NOMO-1 treated with DMSO at 0.1 percent for 48 hours (cell line): ENCODE measurements around the gene DOP1A.
A peak's percentile ranks its signal among the peaks of the same experiment; 100 is the strongest.

Source experiments
- DNase-seq: peaks from one replicate; lab custom pipeline; 2025; ENCODE audit not compliant: unreplicated experiment; lab: John Stamatoyannopoulos, UW

DOP1A gene, protein sequence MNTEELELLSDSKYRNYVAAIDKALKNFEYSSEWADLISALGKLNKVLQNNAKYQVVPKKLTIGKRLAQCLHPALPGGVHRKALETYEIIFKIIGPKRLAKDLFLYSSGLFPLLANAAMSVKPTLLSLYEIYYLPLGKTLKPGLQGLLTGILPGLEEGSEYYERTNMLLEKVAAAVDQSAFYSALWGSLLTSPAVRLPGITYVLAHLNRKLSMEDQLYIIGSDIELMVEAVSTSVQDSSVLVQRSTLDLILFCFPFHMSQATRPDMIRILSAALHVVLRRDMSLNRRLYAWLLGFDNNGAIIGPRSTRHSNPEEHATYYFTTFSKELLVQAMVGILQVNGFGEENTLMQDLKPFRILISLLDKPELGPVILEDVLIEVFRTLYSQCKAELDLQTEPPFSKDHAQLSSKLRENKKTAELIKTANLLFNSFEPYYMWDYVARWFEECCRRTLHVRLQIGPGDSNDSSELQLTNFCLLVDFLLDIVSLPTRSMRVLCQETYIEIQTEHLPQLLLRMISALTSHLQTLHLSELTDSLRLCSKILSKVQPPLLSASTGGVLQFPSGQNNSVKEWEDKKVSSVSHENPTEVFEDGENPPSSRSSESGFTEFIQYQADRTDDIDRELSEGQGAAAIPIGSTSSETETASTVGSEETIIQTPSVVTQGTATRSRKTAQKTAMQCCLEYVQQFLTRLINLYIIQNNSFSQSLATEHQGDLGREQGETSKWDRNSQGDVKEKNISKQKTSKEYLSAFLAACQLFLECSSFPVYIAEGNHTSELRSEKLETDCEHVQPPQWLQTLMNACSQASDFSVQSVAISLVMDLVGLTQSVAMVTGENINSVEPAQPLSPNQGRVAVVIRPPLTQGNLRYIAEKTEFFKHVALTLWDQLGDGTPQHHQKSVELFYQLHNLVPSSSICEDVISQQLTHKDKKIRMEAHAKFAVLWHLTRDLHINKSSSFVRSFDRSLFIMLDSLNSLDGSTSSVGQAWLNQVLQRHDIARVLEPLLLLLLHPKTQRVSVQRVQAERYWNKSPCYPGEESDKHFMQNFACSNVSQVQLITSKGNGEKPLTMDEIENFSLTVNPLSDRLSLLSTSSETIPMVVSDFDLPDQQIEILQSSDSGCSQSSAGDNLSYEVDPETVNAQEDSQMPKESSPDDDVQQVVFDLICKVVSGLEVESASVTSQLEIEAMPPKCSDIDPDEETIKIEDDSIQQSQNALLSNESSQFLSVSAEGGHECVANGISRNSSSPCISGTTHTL (N-terminal part only)

GRCh38 chr6:83067448-83068439, at the start of gene DOP1A:
Gene DOP1A, plus strand, starts transcription at chr6:83067671. Its CDS starts 29,307 bp downstream, at chr6:83096978.
- peak; percentile 96 for DNase-seq

DNA sequence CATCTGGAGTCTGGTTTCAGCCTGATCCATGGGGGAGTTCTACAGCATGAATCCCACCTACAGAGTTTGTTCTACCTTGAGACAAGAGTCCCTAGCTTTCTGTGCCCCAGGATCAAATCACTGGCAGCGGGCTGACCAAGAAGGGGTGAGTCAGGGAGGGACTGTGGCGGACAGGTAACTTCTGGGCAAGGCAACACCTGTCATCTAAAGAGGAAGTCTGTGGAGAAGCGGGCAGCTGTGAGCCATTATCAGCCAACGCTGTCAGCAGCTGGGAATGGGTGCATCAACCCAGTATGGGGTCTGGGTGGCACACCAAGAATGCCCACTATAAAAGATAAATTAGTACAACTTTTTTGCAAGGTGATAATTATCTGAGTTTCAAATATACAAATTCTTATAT, 47.7 kb upstream of the DOP1A start:
- DNase-seq: no peak

GRCh38 chr6:83031689-83032088, 35.8 kb upstream of the DOP1A start:
- no peak for DNase-seq

- no peak for DNase-seq
Measured at GRCh38 chr6:83038246-83038645, 29.2 kb upstream of the DOP1A start.

DNA sequence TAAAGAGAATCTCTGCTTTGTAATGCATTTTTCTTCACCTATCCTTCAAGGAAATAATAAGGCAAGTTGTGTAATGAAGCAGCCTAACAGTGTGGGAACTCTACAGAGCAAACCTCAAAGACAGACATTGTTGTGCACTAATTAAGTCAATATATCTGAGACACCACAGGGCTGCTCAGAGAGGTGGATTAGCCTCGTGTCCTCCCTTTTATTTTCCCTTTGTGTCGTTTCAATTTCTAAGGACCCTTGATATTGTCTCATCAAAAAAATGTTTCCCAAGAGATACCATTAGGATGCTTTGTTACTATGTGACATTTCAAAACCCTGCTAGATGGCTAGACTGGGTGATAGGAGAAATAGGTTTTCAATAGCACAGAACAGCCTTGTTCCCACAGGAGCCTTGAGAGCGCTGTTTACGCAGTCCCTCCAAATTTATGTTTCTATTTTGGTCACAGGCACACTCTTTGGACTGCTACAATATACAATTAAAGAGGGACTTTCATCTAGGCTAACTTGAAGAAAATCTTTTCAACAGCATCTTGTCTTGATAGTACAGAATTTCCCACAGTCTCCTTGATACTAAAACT, 24.9 kb upstream of the DOP1A start:
- DNase-seq: no peak

DNA sequence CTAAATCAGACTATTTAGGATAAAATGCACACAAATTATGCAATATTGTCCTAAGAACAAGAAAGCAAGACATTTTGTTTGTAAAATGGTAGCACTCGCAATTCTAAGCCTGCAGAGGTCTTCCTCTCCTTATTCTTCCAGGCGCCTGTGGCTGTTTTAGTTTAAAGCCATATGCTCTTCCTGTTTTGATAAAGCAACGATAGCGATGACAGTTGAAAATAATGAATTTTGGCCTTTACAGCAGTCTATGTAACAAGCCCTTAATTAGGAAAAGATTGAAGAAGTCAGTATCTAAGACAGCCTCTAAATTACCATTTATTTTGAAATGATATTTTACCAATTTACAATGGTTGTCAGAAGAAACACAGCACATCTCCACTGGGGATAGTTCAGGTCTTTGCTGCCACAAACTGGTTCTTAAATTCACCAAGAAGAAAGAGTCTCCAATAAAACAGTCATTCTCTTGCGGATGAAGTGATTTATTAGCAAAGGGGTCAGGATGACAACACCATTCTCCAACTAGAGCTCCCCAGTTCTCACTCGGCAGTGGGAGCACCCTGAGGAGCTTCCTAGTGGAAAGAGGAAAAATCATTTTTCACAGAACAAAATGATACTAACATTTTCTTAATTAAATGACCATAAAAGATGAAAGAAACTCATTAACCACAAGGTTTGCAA, 23.2 kb upstream of the DOP1A start:
- DNase-seq: no peak

DNA sequence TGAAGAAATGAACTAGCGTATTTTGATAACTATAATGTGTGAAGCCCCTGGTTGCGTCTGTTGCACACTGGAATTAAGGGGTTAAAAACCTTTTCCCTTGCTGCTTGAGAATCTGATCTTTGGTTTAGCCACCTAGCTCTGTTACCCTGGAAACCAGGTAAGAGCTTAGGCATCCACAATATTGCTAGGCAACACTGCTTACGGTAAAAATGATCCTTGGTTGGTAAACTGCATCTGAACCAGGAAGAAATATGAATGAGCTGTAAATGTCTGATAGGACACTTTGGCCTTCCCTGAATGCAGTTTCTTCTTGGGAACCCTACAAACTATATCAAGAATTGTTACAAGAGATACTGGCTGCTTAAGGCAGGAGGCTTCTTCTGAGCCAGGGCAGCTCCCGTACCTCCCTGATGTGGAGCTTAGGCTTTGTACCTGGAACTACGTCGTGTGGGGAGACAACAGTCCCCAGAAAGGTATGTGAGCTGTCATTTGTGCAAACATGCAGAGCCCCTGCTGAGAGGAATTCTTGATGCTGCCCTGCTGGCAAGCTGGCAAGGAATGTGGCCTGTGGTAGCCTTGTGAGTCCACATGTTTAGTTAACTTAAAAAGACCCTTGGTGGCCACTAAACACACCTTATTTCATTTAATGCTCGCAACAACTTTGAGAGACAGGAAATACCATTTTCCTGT, 20.3 kb upstream of the DOP1A start:
- no peak for DNase-seq

DNA sequence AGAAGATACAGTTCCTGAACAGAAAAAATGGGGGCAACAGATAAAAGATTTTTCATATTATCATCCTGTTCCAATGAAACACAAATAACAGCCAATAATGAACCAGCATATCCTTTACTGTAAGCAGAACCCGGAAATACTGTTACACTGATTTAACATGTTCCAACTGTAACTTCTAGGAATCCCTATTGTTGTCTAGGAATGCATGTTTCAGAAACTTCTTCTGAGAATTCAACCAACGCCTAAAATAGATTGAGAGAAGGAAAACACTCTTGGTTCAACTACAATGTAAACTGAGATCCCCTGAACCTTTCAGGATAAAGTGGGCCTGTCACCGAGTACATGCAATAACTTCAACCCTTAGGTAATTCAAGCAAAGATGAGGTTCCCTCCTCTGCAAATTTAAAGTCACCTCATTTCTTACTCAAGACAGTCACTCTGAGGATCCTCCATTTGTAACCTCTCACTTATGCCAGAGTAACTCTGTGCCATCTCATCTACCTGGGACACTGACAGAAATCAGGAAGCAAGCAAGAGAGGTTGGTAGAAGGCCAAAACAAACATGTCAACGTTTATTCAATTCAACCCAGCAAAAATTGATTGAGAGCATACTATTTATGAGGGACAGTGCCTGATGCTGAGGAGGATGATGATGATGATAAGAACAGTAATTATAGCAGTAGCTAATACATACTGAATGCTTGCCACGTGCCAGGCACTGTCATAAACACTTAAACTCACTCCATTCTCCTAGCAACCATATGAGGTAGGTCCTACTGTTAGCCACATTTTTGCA, 15.9 kb upstream of the DOP1A start:
- DNase-seq: no peak

DNA sequence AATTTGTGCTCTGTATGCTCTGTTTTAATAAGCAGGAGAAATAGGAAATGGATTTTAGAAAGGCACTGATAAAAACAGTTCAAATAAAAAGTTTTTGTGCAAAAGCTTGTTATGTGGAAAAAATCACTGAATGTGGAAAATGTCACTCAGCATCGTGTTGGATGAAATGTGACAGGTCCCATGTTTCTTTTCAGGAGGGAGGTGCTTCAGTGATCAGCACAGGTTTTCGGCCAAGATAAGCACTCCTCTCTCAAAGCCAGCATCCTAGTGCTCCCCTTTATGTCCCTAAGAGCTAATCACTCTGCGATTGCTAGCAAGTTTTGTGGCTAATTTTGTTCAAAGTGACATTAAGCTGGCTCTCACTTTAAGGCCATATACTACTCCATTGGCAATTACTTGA, 13.8 kb upstream of the DOP1A start:
- DNase-seq: no peak

- peak; percentile 14 for DNase-seq
Measured at GRCh38 chr6:83055366-83055964, 12.0 kb upstream of the DOP1A start.

DNA sequence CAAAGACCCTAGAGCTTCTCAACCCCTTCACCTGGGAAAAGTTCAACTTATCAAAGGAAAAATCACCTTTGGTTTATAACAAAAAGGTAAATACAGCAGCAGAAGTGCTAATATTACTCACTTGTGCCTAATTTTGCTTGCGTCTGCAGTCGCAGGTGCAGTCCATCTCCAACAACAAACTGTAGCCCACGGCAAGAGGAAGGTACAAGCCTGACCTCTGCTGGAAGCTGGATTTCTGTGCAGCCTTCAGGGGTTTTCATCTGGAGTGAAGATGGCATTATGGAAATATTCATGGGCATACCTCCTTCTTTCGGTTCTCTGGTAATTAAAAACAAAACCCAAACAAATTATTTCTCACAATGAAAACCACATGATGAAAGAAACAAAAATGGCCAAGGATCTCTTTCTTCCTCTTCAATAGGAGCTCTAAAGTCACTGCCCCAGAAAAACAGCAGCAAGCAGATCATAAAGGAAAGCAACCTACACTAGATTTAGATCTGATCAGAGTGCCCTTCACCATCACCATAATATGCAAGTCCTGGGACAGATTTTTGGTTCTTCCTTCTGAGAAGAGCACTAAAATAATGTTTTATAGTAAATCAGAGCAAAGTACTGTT, 9.7 kb upstream of the DOP1A start:
- DNase-seq: peak; percentile 16

GRCh38 chr6:83061190-83061589, 6.3 kb upstream of the DOP1A start:
- DNase-seq: no peak

- no peak for DNase-seq
Measured at GRCh38 chr6:83062225-83062624, 5.2 kb upstream of the DOP1A start.

DNA sequence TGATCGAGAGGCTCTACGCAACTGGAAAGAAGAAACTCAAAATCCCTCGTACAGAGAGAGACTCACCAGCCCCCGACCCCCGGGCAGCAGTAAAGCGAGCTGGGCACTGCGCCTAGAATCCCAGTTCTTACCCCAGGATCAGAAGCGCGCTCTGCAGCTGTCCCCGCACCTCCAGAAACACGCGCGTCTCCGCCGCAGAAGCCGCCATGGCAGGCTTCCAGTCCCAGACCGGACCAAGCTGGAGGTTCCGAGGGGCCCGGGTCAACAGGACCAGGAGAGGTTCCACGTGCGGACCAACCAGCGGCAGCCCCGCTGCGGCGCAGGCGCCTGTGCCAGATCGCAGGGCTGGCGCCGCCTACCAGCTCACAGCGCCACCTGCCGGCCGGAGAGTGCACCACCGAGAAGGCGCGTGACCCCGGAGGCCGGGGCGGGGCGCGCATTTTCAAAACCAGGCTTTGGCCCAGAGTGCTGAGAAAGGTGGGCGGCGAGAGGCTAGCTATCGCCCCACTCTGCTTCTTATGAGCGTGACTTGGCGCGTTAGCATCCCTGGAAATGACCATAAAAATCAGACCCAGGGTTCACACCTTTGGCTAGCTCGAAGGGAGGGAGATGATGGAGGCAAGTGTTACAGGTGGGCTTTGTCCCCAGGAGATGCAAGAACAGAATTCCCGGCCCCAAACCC, 1.8 kb upstream of the DOP1A start, which contains the start of gene UBE3D:
Gene UBE3D, minus strand, starts transcription at position 331 of the 682 bp plus-strand sequence. Its CDS starts 123 bp downstream, at position 208.
- peak; percentile 83 for DNase-seq

DNA sequence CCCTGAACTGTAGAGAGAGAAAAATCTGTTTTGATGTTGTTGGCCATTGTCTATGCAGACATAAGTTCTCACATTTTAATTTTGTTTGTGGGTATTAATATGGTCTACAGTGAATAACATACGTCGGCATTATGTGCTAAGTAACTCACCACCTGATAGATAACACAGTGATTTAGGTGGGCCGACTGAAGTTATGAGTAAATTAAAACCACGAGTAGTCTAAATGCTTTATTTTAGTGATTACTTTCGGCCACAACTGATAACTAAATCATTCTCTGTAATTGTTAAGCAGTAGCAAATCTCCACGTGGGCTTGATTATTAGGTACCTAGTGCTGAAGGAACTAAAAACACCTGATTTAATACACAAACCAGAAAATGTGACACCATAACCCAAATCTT, 1.1 kb downstream of the DOP1A start:
- DNase-seq: no peak

DNA sequence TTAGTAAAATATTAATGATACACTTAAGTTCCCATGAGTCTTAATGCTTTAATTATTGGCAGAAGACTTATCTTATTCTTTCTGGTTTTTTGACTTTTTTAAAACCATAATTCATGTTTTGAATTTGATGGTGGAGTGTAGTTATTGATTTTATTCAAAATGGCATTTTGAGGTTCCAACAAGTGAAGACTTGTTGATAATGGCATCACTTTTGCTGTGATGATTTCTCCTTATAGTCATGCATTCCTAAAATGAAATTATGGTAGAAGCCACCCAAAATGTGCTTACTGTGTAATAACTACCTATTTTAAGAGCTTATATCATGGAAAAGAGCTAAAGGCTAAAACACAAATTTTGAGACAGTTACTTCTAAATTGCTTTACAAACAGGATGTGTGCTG, 2.2 kb downstream of the DOP1A start:
- no peak for DNase-seq
